ENCODE measurements around the gene GGTLC3. TPM values are rescaled to one million over a fixed set of nuclear protein-coding genes. Genes with fewer than 3 reads are reported as not detected.
"Not testable (repeated sequence)": the region's sequence is repeated elsewhere in the genome, so short reads cannot be mapped to it uniquely, and the experiment has no call there.

The GGTLC3 gene
- total and polyA plus RNA-seq, 9 donors: 0.21 to 0.23 TPM; not detected in 7

DNA sequence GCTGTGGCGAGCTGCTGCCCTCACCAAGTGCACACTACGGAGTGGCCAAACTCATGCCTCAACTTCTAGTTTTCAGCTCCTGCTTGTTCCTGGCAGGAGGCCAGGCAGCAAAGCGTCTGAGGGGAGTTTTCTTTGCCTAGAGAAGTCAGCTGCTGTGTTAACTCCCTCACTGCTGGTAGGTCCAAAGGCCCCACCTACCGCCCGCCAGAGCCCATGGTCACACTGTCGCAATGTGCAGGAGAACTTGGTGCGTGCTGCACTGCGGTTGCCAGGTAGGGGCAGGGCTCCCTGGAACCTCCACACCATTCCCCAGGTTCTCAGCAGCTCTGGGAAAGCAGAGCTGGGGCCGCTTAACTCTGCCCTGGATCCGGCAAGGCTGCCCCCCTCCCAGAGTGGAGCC, 5.6 kb downstream of the GGTLC3 start:
- no CpG with 5 or more reads among the region's 10 CpGs for WGBS (ENCODE audit: insufficient coverage)
- not testable (repeated sequence) for H3K27ac ChIP-seq (ENCODE audit: low read length); H3K36me3 ChIP-seq (ENCODE audit: control insufficient read depth, insufficient read depth, low read length); DNase-seq; H3K27me3 ChIP-seq (ENCODE audit: control insufficient read depth, insufficient read depth, low read length); H3K9me3 ChIP-seq (replicated peaks; ENCODE audit: control insufficient read depth, low read depth, low read length); H3K4me1 ChIP-seq (ENCODE audit: control insufficient read depth, insufficient read depth, low read length); H3K4me3 ChIP-seq (ENCODE audit: low read length)

DNA sequence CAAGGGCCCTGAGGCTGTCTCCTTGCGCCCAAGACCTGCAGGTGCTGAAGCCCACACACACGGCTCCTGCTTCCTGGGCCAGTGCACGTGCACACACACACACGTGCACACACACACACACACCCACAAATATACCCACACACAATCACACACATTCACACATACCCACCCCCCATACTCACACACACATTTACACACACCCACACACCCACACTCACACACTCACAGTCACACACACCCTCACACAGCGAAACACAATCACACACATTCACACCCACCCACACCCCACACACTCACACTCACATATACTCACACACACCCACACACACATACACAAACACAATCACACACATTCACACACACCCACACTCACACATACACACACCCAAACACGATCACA, 6.6 kb downstream of the GGTLC3 start:
- not testable (repeated sequence) for H3K4me1 ChIP-seq (ENCODE audit: control insufficient read depth, insufficient read depth, low read length); H3K9me3 ChIP-seq (replicated peaks; ENCODE audit: control insufficient read depth, low read depth, low read length); DNase-seq; H3K27ac ChIP-seq (ENCODE audit: low read length); H3K4me3 ChIP-seq (ENCODE audit: low read length); H3K36me3 ChIP-seq (ENCODE audit: control insufficient read depth, insufficient read depth, low read length); H3K27me3 ChIP-seq (ENCODE audit: control insufficient read depth, insufficient read depth, low read length)
- 62% methylated on average over 5 of the region's 6 CpGs for WGBS (ENCODE audit: insufficient coverage)

DNA sequence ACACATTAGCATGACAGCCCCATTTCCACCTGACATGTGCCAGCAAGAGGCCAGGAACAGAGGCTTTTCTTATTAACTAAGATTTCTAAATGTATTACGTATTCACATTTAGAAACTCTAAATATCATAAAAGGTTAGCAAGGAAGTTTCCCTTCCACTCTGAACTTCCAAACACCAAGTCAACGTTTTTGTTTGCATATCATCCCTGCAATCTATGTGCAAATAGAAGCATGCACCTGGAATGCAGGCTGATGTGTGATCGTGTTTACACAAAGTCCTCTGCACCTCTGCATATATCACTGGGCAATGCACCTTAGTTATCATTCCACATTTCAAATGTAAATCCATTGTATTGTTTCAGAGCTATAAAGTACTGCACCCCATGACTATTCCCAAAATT, 21.7 kb downstream of the GGTLC3 start:
- not testable (repeated sequence) for H3K27ac ChIP-seq (ENCODE audit: low read length); H3K4me3 ChIP-seq (ENCODE audit: low read length); H3K27me3 ChIP-seq (ENCODE audit: control insufficient read depth, insufficient read depth, low read length); H3K36me3 ChIP-seq (ENCODE audit: control insufficient read depth, insufficient read depth, low read length); H3K4me1 ChIP-seq (ENCODE audit: control insufficient read depth, insufficient read depth, low read length); DNase-seq; H3K9me3 ChIP-seq (replicated peaks; ENCODE audit: control insufficient read depth, low read depth, low read length)
- no CpG with 5 or more reads among the region's 3 CpGs for WGBS (ENCODE audit: insufficient coverage)

Other genes starting within 250 kb of the GGTLC3 start
- gene TMEM191B, start 9.6 kb upstream of the GGTLC3 start, total RNA-seq: 0.13 TPM
- gene TMEM191B, start 9.6 kb upstream of the GGTLC3 start, polyA plus RNA-seq (ENCODE audit: insufficient read depth in 1 of 8, insufficient read length in 8 of 8, low replicate concordance in 1 of 8): under 1 TPM in 5 of 8 donors, not detected in 3; 0.11 to 0.89 (median 0.59) TPM
- gene RIMBP3, start 93.8 kb upstream of the GGTLC3 start, total RNA-seq: 0.27 TPM
- under 1 TPM; 0.34 to 0.74 (median 0.47) TPM for gene RIMBP3, start 93.8 kb upstream of the GGTLC3 start, polyA plus RNA-seq (ENCODE audit: insufficient read depth in 1 of 8, insufficient read length in 8 of 8, low replicate concordance in 1 of 8)